Activated CD4-positive, CD25-positive, alpha-beta regulatory T cell treated with anti-CD3 and anti-CD28 coated beads, Interleukin-2, amount 50 U/mL, for 16 hours (primary cell): ENCODE measurements around the gene OSBPL3.
"Not testable (repeated sequence)": the region's sequence is repeated elsewhere in the genome, so short reads cannot be mapped to it uniquely, and the experiment has no call there.

Experiments used
- DNase-seq: peaks from one replicate; pipeline ENCODE4 v3.0.0-alpha.2; 2020; ENCODE audit warnings: low read depth, low spot score

OSBPL3 gene

GRCh38 chr7:24979863-24980533, at the start of gene OSBPL3:
TSS of gene OSBPL3 (minus strand) at chr7:24980178. CDS start at chr7:24892472, 87,706 bp downstream.
- DNase-seq = peak; percentile 89

- no peak for DNase-seq
These were observed 49.1 kb upstream of the OSBPL3 start for GRCh38 chr7:25029075-25029474.

GRCh38 chr7:25028370-25029021, 48.5 kb upstream of the OSBPL3 start:
- no peak for DNase-seq

GRCh38 chr7:25026156-25026555, 46.2 kb upstream of the OSBPL3 start:
- DNase-seq = no peak

- DNase-seq = no peak
These were observed 45.3 kb upstream of the OSBPL3 start for GRCh38 chr7:25025218-25025671.

- DNase-seq = no peak
These were observed 44.1 kb upstream of the OSBPL3 start for GRCh38 chr7:25024066-25024465.

- not testable (repeated sequence) for DNase-seq
These were observed 37.7 kb upstream of the OSBPL3 start for GRCh38 chr7:25017671-25018070.

- no peak for DNase-seq
These were observed 34.8 kb upstream of the OSBPL3 start for GRCh38 chr7:25014756-25015155.

GRCh38 chr7:25012710-25013109, 32.7 kb upstream of the OSBPL3 start:
- DNase-seq = not testable (repeated sequence)

GRCh38 chr7:25012254-25012653, 32.3 kb upstream of the OSBPL3 start:
- no peak for DNase-seq

GRCh38 chr7:25009257-25009656, 29.3 kb upstream of the OSBPL3 start:
- no peak for DNase-seq

GRCh38 chr7:25007668-25008067, 27.7 kb upstream of the OSBPL3 start:
- DNase-seq = no peak

GRCh38 chr7:25006276-25006675, 26.3 kb upstream of the OSBPL3 start:
- no peak for DNase-seq

GRCh38 chr7:25005658-25006057, 25.7 kb upstream of the OSBPL3 start:
- DNase-seq = no peak

GRCh38 chr7:25002786-25003185, 22.8 kb upstream of the OSBPL3 start:
- DNase-seq = no peak

- DNase-seq = no peak
These were observed 15.5 kb upstream of the OSBPL3 start for GRCh38 chr7:24995466-24995865.

- DNase-seq = no peak
These were observed 12.3 kb upstream of the OSBPL3 start for GRCh38 chr7:24992314-24992713.

GRCh38 chr7:24991353-24991752, 11.4 kb upstream of the OSBPL3 start:
- DNase-seq = no peak

GRCh38 chr7:24987331-24987842, 7.4 kb upstream of the OSBPL3 start:
- no peak for DNase-seq

- DNase-seq = no peak
These were observed 2.9 kb upstream of the OSBPL3 start for GRCh38 chr7:24982917-24983316.

GRCh38 chr7:24981171-24981951, 1.4 kb upstream of the OSBPL3 start:
- no peak for DNase-seq

- DNase-seq = no peak
These were observed 674 bp upstream of the OSBPL3 start for GRCh38 chr7:24980534-24981170.
